K562 (cell line): ENCODE results near the gene BRAT1. TPM values are rescaled to one million over a fixed set of nuclear protein-coding genes. Genes with fewer than 3 reads are reported as not detected.
A peak's percentile ranks its signal among the peaks of the same experiment; 100 is the strongest.

ENCODE experiments used
- ARID1B ChIP-seq: fragments of 450-650 bp; IDR thresholded peaks from 2 replicates; pipeline ENCODE4 v1.6.1; 2016; ENCODE audit warnings: antibody characterized with exemption, mild to moderate bottlenecking, inconsistent platforms
- BRD4 ChIP-seq: fragments of 200-600 bp; sonication (generic); IDR thresholded peaks from 2 replicates; pipeline ENCODE4 v1.6.1; 2017; ENCODE audit warnings: inconsistent platforms
- KAT2B ChIP-seq: IDR thresholded peaks from one replicate; pipeline ENCODE4 v1.6.1; 2012; ENCODE audit warnings: low read depth, mild to moderate bottlenecking, control low read depth, inconsistent platforms, low read length, moderate library complexity
- KDM4B ChIP-seq, 2 experiments: fragments of 450-650 bp in 1 of 2; sonication (generic) in 1 of 2; IDR thresholded peaks; 2 replicates each; pipeline ENCODE4 v1.6.1; 2016 to 2017; ENCODE audit warnings: borderline replicate concordance in 2 of 2, antibody characterized with exemption in 1 of 2, low read depth in 1 of 2, mild to moderate bottlenecking in 1 of 2
- NFRKB ChIP-seq: fragments of 450-650 bp; IDR thresholded peaks from 2 replicates; pipeline ENCODE4 v1.6.1; 2016; ENCODE audit warnings: low read depth
- PHTF2 ChIP-seq: fragments of 250-450 bp; sonication (Bioruptor Pico); IDR thresholded peaks from 2 replicates; pipeline ENCODE4 v1.5.0; 2021; ENCODE audit warnings: mild to moderate bottlenecking
- PML ChIP-seq: IDR thresholded peaks from 2 replicates; pipeline ENCODE4 v1.6.1; 2012; ENCODE audit warnings: low read length, inconsistent platforms
- SMAD3 ChIP-seq: fragments of 450-650 bp; formaldehyde crosslinking; conservative IDR thresholded peaks from 2 replicates; pipeline ENCODE4 v1.4.0; 2020; ENCODE audit warnings: mild to moderate bottlenecking
- SRSF3 ChIP-seq: fragments of 200-400 bp; formaldehyde crosslinking; IDR thresholded peaks from 2 replicates; pipeline ENCODE4 v1.6.1; 2016; ENCODE audit warnings: mild to moderate bottlenecking, low read length, moderate library complexity; ENCODE audit not compliant: insufficient read depth
- TCF7L2 ChIP-seq: fragments of 150-350 bp; IDR thresholded peaks from 2 replicates; pipeline ENCODE4 v1.6.1; 2016; ENCODE audit warnings: low read depth, mild to moderate bottlenecking, low read length, moderate library complexity
- TEAD1 ChIP-seq, 2 experiments: fragments of 450-650 bp in 1 of 2; sonication (generic) in 1 of 2; formaldehyde crosslinking; IDR thresholded peaks; 2 replicates each; pipeline versions ENCODE4 v1.4.0 to v1.8.0; 2020 to 2022; ENCODE audit warnings: mild to moderate bottlenecking in 2 of 2, missing genetic modification reagents in 1 of 2
- TFAP4 ChIP-seq: sonication (generic); formaldehyde crosslinking; IDR thresholded peaks from 2 replicates; pipeline ENCODE4 v1.8.0; 2022; ENCODE audit warnings: missing genetic modification reagents, mild to moderate bottlenecking, moderate library complexity, borderline replicate concordance
- U2AF1 ChIP-seq: fragments of 200-400 bp; formaldehyde crosslinking; optimal IDR thresholded peaks from 2 replicates; pipeline ENCODE3; 2017; ENCODE audit warnings: mild to moderate bottlenecking, low read depth, low read length, moderate library complexity
- ZBTB11 ChIP-seq, 3 experiments: fragments of 200-800 bp in 1 of 3; fragments of 250-450 bp in 1 of 3; fragments of 450-650 bp in 1 of 3; sonication (Bioruptor Pico) in 1 of 3; sonication (Bioruptor generic) in 1 of 3; formaldehyde crosslinking in 1 of 3; IDR thresholded peaks; 2 replicates each; pipeline versions ENCODE4 v1.6.1 to v1.8.0; 2016 to 2022; ENCODE audit warnings: mild to moderate bottlenecking in 2 of 3, missing genetic modification characterization in 2 of 3, missing compliant biosample characterization in 1 of 3, moderate library complexity in 1 of 3
- ZFPM2 ChIP-seq: fragments of 250-450 bp; sonication (Bioruptor Pico); IDR thresholded peaks from 2 replicates; pipeline ENCODE4 v1.5.1; 2022; ENCODE audit warnings: mild to moderate bottlenecking
- polyA plus RNA-seq, 8 experiments: library from polyadenylated mRNA; depleted of rRNA in 4 of 8; stranded (reverse) in 5 of 8; unstranded in 3 of 8; fragments of >200 nt; fragmentation: Nextera tagmentation in 2 of 8; fragmentation: Illumina TruSeq in 1 of 8; extraction: Ambion mirVana in 2 of 8; extraction: Trizol in 1 of 8; gene quantifications; 2 replicates each; pipeline versions ENCODE4 v1.2.1 to v1.2.3, GENCODE V29; 2011 to 2014; ENCODE audit warnings: inconsistent platforms in 1 of 8, missing spikeins in 1 of 8
- total RNA-seq, 7 experiments: library from RNA; depleted of rRNA in 6 of 7; stranded (reverse); fragments of >200 nt in 6 of 7; fragmentation: Illumina TruSeq in 2 of 7; extraction: Trizol in 2 of 7; gene quantifications; 2 replicates each; pipeline versions ENCODE4 v1.2.1 to v1.2.3, GENCODE V29; 2011 to 2021; ENCODE audit warnings: low replicate concordance in 1 of 7
- TF ChIP-seq, protein P1 (sequence below): fragments of 150-350 bp; conservative IDR thresholded peaks from 2 replicates; pipeline ENCODE4 v1.6.1; 2014; ENCODE audit warnings: low read length
- TF ChIP-seq, protein P2 (sequence below): sonication (generic); formaldehyde crosslinking; IDR thresholded peaks from 2 replicates; pipeline ENCODE4 v1.9.0; 2022; ENCODE audit warnings: mild to moderate bottlenecking, missing genetic modification reagents

Gene BRAT1
- total and polyA plus RNA-seq, 9 of the 15 experiments (the other 6 are each of a cell fraction or from before 2014, with no cell fraction given) = 0.13 to 49.6 (median 10.5) TPM

- TF ChIP-seq SMAD3 (no peak), KDM4B (IDR thresholded peaks at IDR 0.05; ENCODE audit: borderline replicate concordance in 2 of 2, low read depth in 1 of 2) (peak in 1 of 2 experiments; percentile 73; a peak in 1 of 4 replicates), PML (0 out of 2 replicates have a peak, but pooled peaks have one; percentile 28), SRSF3 (no peak), NFRKB (0 out of 2 replicates have a peak, but pooled peaks have one; percentile 36), ARID1B (peak; percentile 22), U2AF1 (no peak), PHTF2 (CRISPR knock-in tag) (no peak), KAT2B (no peak), TFAP4 (CRISPR knock-in tag) (peak; percentile 84), ZFPM2 (no peak), TCF7L2 (peak; percentile 89), TEAD1 (CRISPR knock-in tag; IDR thresholded peaks at IDR 0.05) (peak; percentile 6 to 68; a peak in 1 of 4 replicates), BRD4 (no peak), ZBTB11 (CRISPR knock-in tag; IDR thresholded peaks at IDR 0.05) (0 out of 6 replicates have a peak, but pooled peaks of 1 of the 3 experiments have one; percentile 24)
- TF ChIP-seq, protein P1, sequence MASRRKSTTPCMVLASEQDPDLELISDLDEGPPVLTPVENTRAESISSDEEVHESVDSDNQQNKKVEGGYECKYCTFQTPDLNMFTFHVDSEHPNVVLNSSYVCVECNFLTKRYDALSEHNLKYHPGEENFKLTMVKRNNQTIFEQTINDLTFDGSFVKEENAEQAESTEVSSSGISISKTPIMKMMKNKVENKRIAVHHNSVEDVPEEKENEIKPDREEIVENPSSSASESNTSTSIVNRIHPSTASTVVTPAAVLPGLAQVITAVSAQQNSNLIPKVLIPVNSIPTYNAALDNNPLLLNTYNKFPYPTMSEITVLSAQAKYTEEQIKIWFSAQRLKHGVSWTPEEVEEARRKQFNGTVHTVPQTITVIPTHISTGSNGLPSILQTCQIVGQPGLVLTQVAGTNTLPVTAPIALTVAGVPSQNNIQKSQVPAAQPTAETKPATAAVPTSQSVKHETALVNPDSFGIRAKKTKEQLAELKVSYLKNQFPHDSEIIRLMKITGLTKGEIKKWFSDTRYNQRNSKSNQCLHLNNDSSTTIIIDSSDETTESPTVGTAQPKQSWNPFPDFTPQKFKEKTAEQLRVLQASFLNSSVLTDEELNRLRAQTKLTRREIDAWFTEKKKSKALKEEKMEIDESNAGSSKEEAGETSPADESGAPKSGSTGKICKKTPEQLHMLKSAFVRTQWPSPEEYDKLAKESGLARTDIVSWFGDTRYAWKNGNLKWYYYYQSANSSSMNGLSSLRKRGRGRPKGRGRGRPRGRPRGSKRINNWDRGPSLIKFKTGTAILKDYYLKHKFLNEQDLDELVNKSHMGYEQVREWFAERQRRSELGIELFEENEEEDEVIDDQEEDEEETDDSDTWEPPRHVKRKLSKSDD = no peak
- TF ChIP-seq, protein P2, sequence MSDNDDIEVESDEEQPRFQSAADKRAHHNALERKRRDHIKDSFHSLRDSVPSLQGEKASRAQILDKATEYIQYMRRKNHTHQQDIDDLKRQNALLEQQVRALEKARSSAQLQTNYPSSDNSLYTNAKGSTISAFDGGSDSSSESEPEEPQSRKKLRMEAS = peak; percentile 61
These were observed at the start of gene BRAT1 (continued) for GRCh38 chr7:2555121-2556052.
